Neutrophil (primary cell): ENCODE measurements around the gene GALNT18.

Source experiments
- H3K27ac ChIP-seq: fragments of 200-600 bp; sonication (generic); 2 replicates; pipeline ENCODE4 v1.5.1; 2016; ENCODE audit warnings: mild to moderate bottlenecking, moderate library complexity
- H3K27me3 ChIP-seq: fragments of 200-600 bp; sonication (generic); 2 replicates; pipeline ENCODE4 v1.6.0; 2016; ENCODE audit warnings: mild to moderate bottlenecking
- H3K36me3 ChIP-seq: fragments of 200-600 bp; sonication (generic); 2 replicates; pipeline ENCODE4 v1.5.1; 2017
- H3K4me1 ChIP-seq, 2 experiments: fragments of 200-600 bp in 1 of 2; sonication (generic) in 1 of 2; 1 replicate in 1 of 2; 2 replicates in 1 of 2; pipeline versions ENCODE4 v1.5.1 to v1.6.1; 2013 to 2016; ENCODE audit warnings: low read depth in 1 of 2, low read length in 1 of 2, mild to moderate bottlenecking in 1 of 2, moderate library complexity in 1 of 2; ENCODE audit not compliant: control insufficient read depth in 1 of 2, insufficient read depth in 1 of 2
- H3K4me3 ChIP-seq, 2 experiments: fragments of 200-600 bp in 1 of 2; sonication (generic) in 1 of 2; 1 replicate in 1 of 2; 2 replicates in 1 of 2; pipeline ENCODE4 v1.5.1; 2013 to 2016; ENCODE audit warnings: low read depth in 1 of 2, low read length in 1 of 2, mild to moderate bottlenecking in 1 of 2, moderate library complexity in 1 of 2
- H3K9me3 ChIP-seq: fragments of 200-600 bp; sonication (generic); 2 replicates; pipeline ENCODE4 v1.5.1; 2016
- CTCF ChIP-seq: fragments of 200-600 bp; sonication (generic); IDR thresholded peaks from 2 replicates; pipeline ENCODE4 v1.5.1; 2016; ENCODE audit warnings: antibody characterized with exemption

The GALNT18 gene

GRCh38 chr11:11522591-11522990 lies 99.2 kb downstream of the GALNT18 start:
- H3K4me3 ChIP-seq = no peak overlapping the region
- H3K4me1 ChIP-seq = no peaks in the 10 kb centered on the region
- peaks cover 8% of the 10 kb centered on the region for H3K27me3 ChIP-seq
- no peaks in the 10 kb centered on the region for H3K9me3 ChIP-seq
- no peak overlapping the region for H3K27ac ChIP-seq
- TF ChIP-seq CTCF = no peak
- no peaks in the 10 kb centered on the region for H3K36me3 ChIP-seq

- Histone ChIP-seq H3K4me1 (no peaks in the 10 kb centered on the region), H3K27ac (no peak overlapping the region), H3K27me3 (peaks cover 8% of the 10 kb centered on the region), H3K36me3 (no peaks in the 10 kb centered on the region), H3K4me3 (no peak overlapping the region), H3K9me3 (no peaks in the 10 kb centered on the region)
- TF ChIP-seq CTCF = no peak
Measured at GRCh38 chr11:11521306-11522002, 100.4 kb downstream of the GALNT18 start.

GRCh38 chr11:11520231-11521015 lies 101.4 kb downstream of the GALNT18 start:
- TF ChIP-seq CTCF = no peak
- no peaks in the 10 kb centered on the region for H3K4me1 ChIP-seq
- H3K27me3 ChIP-seq = peaks cover 8% of the 10 kb centered on the region
- H3K4me3 ChIP-seq = no peak overlapping the region
- no peak overlapping the region for H3K27ac ChIP-seq
- H3K36me3 ChIP-seq = no peaks in the 10 kb centered on the region
- H3K9me3 ChIP-seq = no peaks in the 10 kb centered on the region

- Histone ChIP-seq H3K9me3 (no peaks in the 10 kb centered on the region), H3K27me3 (peaks cover 8% of the 10 kb centered on the region), H3K4me3 (no peak overlapping the region), H3K36me3 (no peaks in the 10 kb centered on the region), H3K4me1 (no peaks in the 10 kb centered on the region), H3K27ac (no peak overlapping the region)
- no peak for TF ChIP-seq CTCF
Measured at GRCh38 chr11:11519184-11519583, 102.6 kb downstream of the GALNT18 start.

GRCh38 chr11:11514246-11514645 lies 107.6 kb downstream of the GALNT18 start:
- Histone ChIP-seq H3K27ac (no peak overlapping the region), H3K36me3 (no peaks in the 10 kb centered on the region), H3K9me3 (no peaks in the 10 kb centered on the region), H3K4me1 (no peaks in the 10 kb centered on the region), H3K4me3 (no peak overlapping the region), H3K27me3 (no peaks in the 10 kb centered on the region)
- TF ChIP-seq CTCF = no peak
